ENCODE data around the gene USP11. TPM values are rescaled to one million over a fixed set of nuclear protein-coding genes. Genes with fewer than 3 reads are reported as not detected.

The USP11 gene
- polyA plus RNA-seq, 1 donor, result 57.6 TPM

- no CpG with 5 or more reads among the region's 16 CpGs for WGBS (ENCODE audit: insufficient coverage, low lambda C conversion rate)
- peak overlapping the region; percentile 55 for H3K4me3 ChIP-seq (ENCODE audit: low read length)
- peaks cover 21% of the 10 kb centered on the region for H3K4me1 ChIP-seq (ENCODE audit: control insufficient read depth, insufficient read depth, low read length)
- no peak for DNase-seq
- no peaks in the 10 kb centered on the region for H3K27me3 ChIP-seq (ENCODE audit: control insufficient read depth, insufficient read depth, low read length)
- H3K9me3 ChIP-seq (ENCODE audit: control insufficient read depth, low read depth, low read length), result no peaks in the 10 kb centered on the region
- peaks cover 7% of the 10 kb centered on the region for H3K36me3 ChIP-seq (ENCODE audit: control insufficient read depth, insufficient read depth, low read length)
- H3K27ac ChIP-seq (ENCODE audit: low read length), result no peak overlapping the region
Measured at GRCh38 chrX:47191806-47192401, 40.9 kb upstream of the USP11 start.

DNA sequence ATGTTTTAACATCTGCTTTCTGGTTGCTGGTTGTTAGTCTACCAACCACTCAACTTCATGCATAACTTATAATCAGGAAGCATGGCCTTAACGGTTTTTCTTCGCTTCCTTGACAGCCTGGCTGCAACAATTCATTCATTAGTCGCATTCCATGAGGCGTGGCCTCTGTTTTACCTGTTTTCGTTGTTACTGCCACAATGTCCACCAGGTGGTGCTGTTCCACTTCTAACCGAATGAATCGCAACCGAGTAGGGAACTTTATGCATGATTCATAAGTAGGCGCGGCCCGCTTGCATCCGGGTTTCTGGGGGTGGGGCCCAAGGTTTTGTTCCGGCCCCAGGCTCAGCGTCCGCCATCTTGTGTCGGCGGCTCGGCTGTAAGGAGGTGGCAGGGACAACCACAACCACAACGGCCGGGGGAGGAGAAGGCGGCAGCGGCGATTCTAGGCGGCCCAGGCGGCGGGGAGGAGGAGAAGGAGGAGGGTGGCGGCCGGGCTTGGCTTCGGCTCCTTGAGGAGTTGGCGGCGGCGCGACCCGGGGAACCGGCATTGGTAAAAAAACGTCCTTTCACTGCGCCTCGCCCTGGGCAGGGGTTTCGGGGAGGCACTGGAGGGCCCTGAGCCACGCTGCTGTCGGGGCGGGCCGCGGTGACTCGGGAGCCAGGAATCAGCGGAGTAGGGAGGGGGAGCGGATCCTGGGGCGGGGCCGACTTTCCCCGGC, 39.2 kb upstream of the USP11 start, which contains the start of gene UBA1:
TSS of gene UBA1 (plus strand) at position 355 of the 719 bp plus-strand sequence. CDS start 4,974 bp downstream, outside the sequence.
- Histone ChIP-seq H3K27ac (ENCODE audit: low read length) (peak within 1 kb of the TSS; percentile 93), H3K4me3 (ENCODE audit: low read length) (peak within 1 kb of the TSS; percentile 98), H3K4me1 (ENCODE audit: control insufficient read depth, insufficient read depth, low read length) (peaks cover 25% of the 10 kb centered on the region), H3K9me3 (ENCODE audit: control insufficient read depth, low read depth, low read length) (no peaks in the 10 kb centered on the region), H3K36me3 (ENCODE audit: control insufficient read depth, insufficient read depth, low read length) (peaks cover 14% of the 10 kb centered on the region), H3K27me3 (ENCODE audit: control insufficient read depth, insufficient read depth, low read length) (no peaks in the 10 kb centered on the region)
- whole genome bisulfite sequencing (ENCODE audit: insufficient coverage, low lambda C conversion rate), result no CpG with 5 or more reads among the region's 50 CpGs
- DNase-seq, result peak; percentile 92 to 96

- peak in 1 of 2 donors; percentile 40 for DNase-seq
- Histone ChIP-seq H3K36me3 (ENCODE audit: control insufficient read depth, insufficient read depth, low read length) (peaks cover 21% of the 10 kb centered on the region), H3K27me3 (ENCODE audit: control insufficient read depth, insufficient read depth, low read length) (no peaks in the 10 kb centered on the region), H3K4me1 (ENCODE audit: control insufficient read depth, insufficient read depth, low read length) (peaks cover 25% of the 10 kb centered on the region), H3K4me3 (ENCODE audit: low read length) (peak overlapping the region; percentile 98), H3K27ac (ENCODE audit: low read length) (peak overlapping the region; percentile 93), H3K9me3 (ENCODE audit: control insufficient read depth, low read depth, low read length) (no peaks in the 10 kb centered on the region)
- no CpG with 5 or more reads among the region's 14 CpGs for WGBS (ENCODE audit: insufficient coverage, low lambda C conversion rate)
Measured at GRCh38 chrX:47194194-47194787, 38.5 kb upstream of the USP11 start.

GRCh38 chrX:47196098-47196497, 36.7 kb upstream of the USP11 start:
- H3K36me3 ChIP-seq (ENCODE audit: control insufficient read depth, insufficient read depth, low read length), result peaks cover 34% of the 10 kb centered on the region
- no peak overlapping the region for H3K27ac ChIP-seq (ENCODE audit: low read length)
- no peaks in the 10 kb centered on the region for H3K27me3 ChIP-seq (ENCODE audit: control insufficient read depth, insufficient read depth, low read length)
- no peak overlapping the region for H3K4me3 ChIP-seq (ENCODE audit: low read length)
- no peak for DNase-seq
- peaks cover 29% of the 10 kb centered on the region for H3K4me1 ChIP-seq (ENCODE audit: control insufficient read depth, insufficient read depth, low read length)
- no peaks in the 10 kb centered on the region for H3K9me3 ChIP-seq (ENCODE audit: control insufficient read depth, low read depth, low read length)
- no CpG with 5 or more reads among the region's 3 CpGs for WGBS (ENCODE audit: insufficient coverage, low lambda C conversion rate)

- Histone ChIP-seq H3K9me3 (ENCODE audit: control insufficient read depth, low read depth, low read length) (no peaks in the 10 kb centered on the region), H3K4me1 (ENCODE audit: control insufficient read depth, insufficient read depth, low read length) (peaks cover 36% of the 10 kb centered on the region), H3K36me3 (ENCODE audit: control insufficient read depth, insufficient read depth, low read length) (peaks cover 48% of the 10 kb centered on the region), H3K27ac (ENCODE audit: low read length) (no peak overlapping the region), H3K4me3 (ENCODE audit: low read length) (no peak overlapping the region), H3K27me3 (ENCODE audit: control insufficient read depth, insufficient read depth, low read length) (no peaks in the 10 kb centered on the region)
- WGBS (ENCODE audit: insufficient coverage, low lambda C conversion rate), result no CpG with 5 or more reads among the region's 7 CpGs
- no peak for DNase-seq
Measured at GRCh38 chrX:47197526-47197925, 35.3 kb upstream of the USP11 start.

GRCh38 chrX:47198026-47198686, 34.7 kb upstream of the USP11 start:
- H3K27me3 ChIP-seq (ENCODE audit: control insufficient read depth, insufficient read depth, low read length), result no peaks in the 10 kb centered on the region
- no peak overlapping the region for H3K27ac ChIP-seq (ENCODE audit: low read length)
- DNase-seq, result no peak
- no peaks in the 10 kb centered on the region for H3K9me3 ChIP-seq (ENCODE audit: control insufficient read depth, low read depth, low read length)
- no CpG with 5 or more reads among the region's 10 CpGs for WGBS (ENCODE audit: insufficient coverage, low lambda C conversion rate)
- no peak overlapping the region for H3K4me3 ChIP-seq (ENCODE audit: low read length)
- H3K36me3 ChIP-seq (ENCODE audit: control insufficient read depth, insufficient read depth, low read length), result peaks cover 54% of the 10 kb centered on the region
- peaks cover 36% of the 10 kb centered on the region for H3K4me1 ChIP-seq (ENCODE audit: control insufficient read depth, insufficient read depth, low read length)

- no peak for DNase-seq
- WGBS (ENCODE audit: insufficient coverage, low lambda C conversion rate), result no CpG with 5 or more reads among the region's 15 CpGs
- no peaks in the 10 kb centered on the region for H3K27me3 ChIP-seq (ENCODE audit: control insufficient read depth, insufficient read depth, low read length)
- peaks cover 58% of the 10 kb centered on the region for H3K36me3 ChIP-seq (ENCODE audit: control insufficient read depth, insufficient read depth, low read length)
- no peak overlapping the region for H3K4me3 ChIP-seq (ENCODE audit: low read length)
- no peak overlapping the region for H3K27ac ChIP-seq (ENCODE audit: low read length)
- H3K9me3 ChIP-seq (ENCODE audit: control insufficient read depth, low read depth, low read length), result no peaks in the 10 kb centered on the region
- H3K4me1 ChIP-seq (ENCODE audit: control insufficient read depth, insufficient read depth, low read length), result peaks cover 36% of the 10 kb centered on the region
Measured at GRCh38 chrX:47198687-47199080, 34.1 kb upstream of the USP11 start.

DNA sequence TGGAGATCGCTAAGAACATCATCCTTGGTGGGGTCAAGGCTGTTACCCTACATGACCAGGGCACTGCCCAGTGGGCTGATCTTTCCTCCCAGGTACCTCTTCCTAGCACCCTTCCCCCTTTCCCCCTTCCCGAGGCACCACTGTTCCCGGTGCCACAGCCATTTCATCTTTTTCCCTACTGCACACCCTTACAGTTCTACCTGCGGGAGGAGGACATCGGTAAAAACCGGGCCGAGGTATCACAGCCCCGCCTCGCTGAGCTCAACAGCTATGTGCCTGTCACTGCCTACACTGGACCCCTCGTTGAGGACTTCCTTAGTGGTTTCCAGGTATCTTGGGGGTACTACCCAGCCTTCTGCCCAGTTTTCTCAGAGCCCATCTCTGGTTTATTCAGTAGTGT, 33.5 kb upstream of the USP11 start:
- no peaks in the 10 kb centered on the region for H3K27me3 ChIP-seq (ENCODE audit: control insufficient read depth, insufficient read depth, low read length)
- H3K4me3 ChIP-seq (ENCODE audit: low read length), result no peak overlapping the region
- H3K27ac ChIP-seq (ENCODE audit: low read length), result no peak overlapping the region
- peaks cover 61% of the 10 kb centered on the region for H3K36me3 ChIP-seq (ENCODE audit: control insufficient read depth, insufficient read depth, low read length)
- peaks cover 36% of the 10 kb centered on the region for H3K4me1 ChIP-seq (ENCODE audit: control insufficient read depth, insufficient read depth, low read length)
- no CpG with 5 or more reads among the region's 10 CpGs for WGBS (ENCODE audit: insufficient coverage, low lambda C conversion rate)
- no peak for DNase-seq
- H3K9me3 ChIP-seq (ENCODE audit: control insufficient read depth, low read depth, low read length), result no peaks in the 10 kb centered on the region

- H3K36me3 ChIP-seq (ENCODE audit: control insufficient read depth, insufficient read depth, low read length), result peaks cover 72% of the 10 kb centered on the region
Measured at GRCh38 chrX:47200385-47201150, 32.2 kb upstream of the USP11 start.

More at GRCh38 chrX:47200385-47201150, 32.2 kb upstream of the USP11 start:
- Histone ChIP-seq H3K27ac (ENCODE audit: low read length) (peak overlapping the region; percentile 55), H3K4me3 (ENCODE audit: low read length) (no peak overlapping the region), H3K4me1 (ENCODE audit: control insufficient read depth, insufficient read depth, low read length) (peaks cover 28% of the 10 kb centered on the region), H3K27me3 (ENCODE audit: control insufficient read depth, insufficient read depth, low read length) (no peaks in the 10 kb centered on the region), H3K9me3 (ENCODE audit: control insufficient read depth, low read depth, low read length) (no peaks in the 10 kb centered on the region)
- peak in 1 of 2 donors; percentile 42 for DNase-seq
- no CpG with 5 or more reads among the region's 9 CpGs for WGBS (ENCODE audit: insufficient coverage, low lambda C conversion rate)

Measured in large intestine (tissue), 3 donors.